GM18867 (cell line): ENCODE measurements around the gene FEM1C.
"Not testable (repeated sequence)": the region's sequence is repeated elsewhere in the genome, so short reads cannot be mapped to it uniquely, and the experiment has no call there.

Source experiments
- ATAC-seq: cut with Tn5 transposase; IDR thresholded peaks from one replicate; pipeline ENCODE4 v1.9.1; 2021; ENCODE audit warnings: mild to moderate bottlenecking, moderate library complexity; ENCODE audit not compliant: unreplicated experiment

Gene FEM1C

GRCh38 chr5:115479166-115479873 is 65.3 kb downstream of the FEM1C start:
- not testable (repeated sequence) for ATAC-seq

DNA sequence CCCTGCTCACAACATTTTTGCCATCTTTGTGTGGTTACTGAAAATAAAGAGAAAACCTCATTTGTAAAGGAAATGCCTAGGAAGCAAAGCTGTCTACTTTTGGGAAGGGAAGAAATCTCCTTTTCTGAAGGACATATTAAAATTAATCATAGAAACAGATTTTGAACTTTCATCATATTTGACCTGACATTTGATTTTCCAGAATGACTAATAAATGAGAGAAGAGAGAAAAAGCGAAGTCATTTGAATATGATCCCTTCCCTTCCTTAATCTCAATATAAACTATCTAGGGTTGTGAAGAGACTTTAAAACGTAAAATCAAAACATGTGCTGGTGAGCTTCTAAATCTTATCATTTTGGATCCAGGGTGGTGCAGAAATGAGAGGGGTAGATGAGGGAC is 66.3 kb downstream of the FEM1C start:
- ATAC-seq, result no peak

- ATAC-seq, result no peak
Observed at GRCh38 chr5:115477581-115477980, 67.0 kb downstream of the FEM1C start.

GRCh38 chr5:115475788-115476187 is 68.8 kb downstream of the FEM1C start:
- ATAC-seq, result no peak

- no peak for ATAC-seq
Observed at GRCh38 chr5:115472271-115473025, 72.1 kb downstream of the FEM1C start.

DNA sequence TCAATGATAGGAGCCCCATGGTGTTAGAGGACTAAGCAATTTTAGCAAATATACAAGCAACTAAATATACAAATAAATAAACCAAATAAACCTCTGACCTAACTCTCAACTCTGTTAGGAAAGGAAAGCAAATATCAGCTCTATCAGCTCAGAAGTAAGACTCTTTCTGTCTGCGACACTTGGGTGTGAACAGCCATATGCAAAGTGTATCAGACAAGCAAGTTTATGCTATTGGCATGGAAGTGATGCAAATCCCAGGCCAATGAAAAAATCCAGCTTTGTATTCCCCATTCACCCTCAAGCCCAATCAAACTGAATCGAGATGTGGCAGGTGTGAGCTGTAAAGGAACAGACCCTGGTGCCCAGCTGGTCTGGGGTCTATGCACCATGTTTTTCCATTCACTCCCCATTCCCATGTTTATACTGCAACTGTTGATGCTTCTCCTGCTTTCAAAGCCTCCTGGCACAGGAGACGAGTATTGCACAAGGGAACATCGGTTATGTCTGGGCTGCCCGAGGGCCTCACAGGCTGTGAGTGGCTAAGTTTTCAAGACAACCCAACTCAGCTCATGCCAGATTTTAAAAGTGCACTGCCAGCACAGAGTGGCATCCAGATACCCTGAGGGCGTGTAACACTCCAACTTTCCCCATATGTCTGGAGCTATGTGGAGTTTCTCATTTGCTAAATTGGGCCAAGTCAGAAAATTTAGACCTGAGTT is 73.1 kb downstream of the FEM1C start:
- no peak for ATAC-seq

DNA sequence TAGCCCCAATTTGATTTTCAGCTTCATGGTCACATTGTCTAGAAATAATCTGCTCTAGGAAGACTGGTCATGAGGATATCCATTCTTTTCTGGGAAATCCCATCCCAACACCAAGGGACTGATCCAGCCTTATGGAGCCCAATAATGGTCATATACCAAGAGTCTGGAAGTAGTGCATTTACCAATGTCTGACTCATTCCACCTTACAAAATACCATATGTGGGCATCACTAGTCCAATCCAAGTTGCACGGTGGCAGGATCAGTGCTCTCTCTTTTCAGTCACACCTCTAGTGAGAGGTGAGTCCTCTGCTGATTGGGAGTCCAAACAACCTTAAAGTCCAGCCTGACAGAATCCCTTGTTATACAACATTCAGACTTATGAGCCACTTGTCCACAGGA is 73.7 kb downstream of the FEM1C start:
- ATAC-seq, result no peak
